ENCODE measurements around the gene SIN3A. TPM values are rescaled to one million over a fixed set of nuclear protein-coding genes. Genes with fewer than 3 reads are reported as not detected.
"Not testable (repeated sequence)": the region's sequence is repeated elsewhere in the genome, so short reads cannot be mapped to it uniquely, and the experiment has no call there.

Gene SIN3A
- total RNA-seq, 1 donor from 2014 or later, result 93.6 TPM

DNA sequence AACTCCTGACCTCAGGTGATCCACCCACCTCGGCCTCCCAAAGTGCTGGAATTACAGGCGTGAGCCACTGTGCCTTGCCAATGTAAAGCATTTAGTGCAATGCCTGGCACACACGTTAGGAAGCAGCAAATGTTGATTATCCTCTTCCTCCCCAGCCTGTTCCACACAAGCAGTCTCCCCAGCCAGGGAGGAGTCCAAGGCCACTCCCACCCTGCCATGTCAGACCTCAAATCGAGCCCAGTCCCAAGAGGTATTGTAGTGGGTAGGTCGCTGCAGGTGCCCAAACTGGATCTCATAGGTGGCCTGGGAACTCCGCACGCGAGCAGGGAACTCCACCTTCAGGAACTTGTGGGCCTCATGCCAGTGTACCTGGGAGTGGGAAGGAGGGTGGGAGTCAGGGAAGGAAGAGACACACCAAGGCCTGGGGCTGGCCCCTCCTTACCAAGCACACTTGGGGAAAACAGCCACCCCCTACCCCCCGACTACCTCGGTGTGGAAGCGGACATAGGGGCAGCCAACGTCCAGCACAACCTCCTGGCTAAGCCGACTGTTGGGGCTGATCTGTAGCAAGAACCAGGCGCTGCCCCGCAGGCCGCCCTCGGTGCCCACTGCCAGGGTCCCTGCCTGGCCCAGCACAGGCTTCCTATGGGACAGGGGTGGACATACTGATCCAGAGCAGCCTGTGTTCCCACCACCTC lies 93.4 kb downstream of the SIN3A start:
- DNase-seq (ENCODE audit: low spot score), result no peak

DNA sequence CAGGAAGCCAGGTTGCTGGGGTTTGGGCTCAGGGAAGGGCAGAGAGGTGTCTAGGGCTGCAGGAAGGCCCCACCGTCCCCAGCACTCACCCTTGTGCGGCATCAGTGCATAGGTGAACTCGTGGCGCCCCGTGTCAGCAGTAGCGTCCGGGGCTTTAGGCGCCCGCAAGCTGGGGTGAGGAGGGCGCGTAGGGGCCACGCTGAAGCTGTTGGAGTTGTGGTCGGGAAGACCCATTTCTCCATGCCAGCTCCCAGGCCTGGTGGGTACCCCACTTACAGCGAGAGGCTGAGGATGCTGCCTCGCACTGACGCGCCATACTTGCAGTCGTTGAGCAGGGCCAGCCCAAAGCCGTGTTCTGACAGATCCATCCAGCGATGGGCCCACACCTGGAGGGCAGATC lies 95.0 kb downstream of the SIN3A start:
- no peak for DNase-seq (ENCODE audit: low spot score)

DNA sequence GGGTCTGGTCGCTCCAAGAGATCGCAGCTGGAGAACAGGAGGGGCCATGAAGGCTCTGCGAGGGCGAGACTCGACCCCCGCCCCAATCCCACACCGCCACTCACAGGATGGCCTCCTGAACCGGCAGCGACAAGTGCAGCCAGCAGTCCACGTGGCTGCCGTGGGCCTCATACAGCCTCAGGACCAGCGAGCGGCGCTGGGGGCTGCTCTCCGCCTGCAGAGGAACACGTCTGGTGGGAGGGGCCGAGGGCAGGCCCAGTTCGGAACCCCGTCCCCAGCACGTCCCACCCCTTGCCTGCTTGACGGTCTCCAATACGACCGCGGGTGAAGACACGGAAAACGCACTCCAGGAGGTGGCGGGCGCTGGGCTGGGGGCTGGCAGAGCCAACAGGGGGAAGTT lies 95.5 kb downstream of the SIN3A start:
- no peak for DNase-seq (ENCODE audit: low spot score)

DNA sequence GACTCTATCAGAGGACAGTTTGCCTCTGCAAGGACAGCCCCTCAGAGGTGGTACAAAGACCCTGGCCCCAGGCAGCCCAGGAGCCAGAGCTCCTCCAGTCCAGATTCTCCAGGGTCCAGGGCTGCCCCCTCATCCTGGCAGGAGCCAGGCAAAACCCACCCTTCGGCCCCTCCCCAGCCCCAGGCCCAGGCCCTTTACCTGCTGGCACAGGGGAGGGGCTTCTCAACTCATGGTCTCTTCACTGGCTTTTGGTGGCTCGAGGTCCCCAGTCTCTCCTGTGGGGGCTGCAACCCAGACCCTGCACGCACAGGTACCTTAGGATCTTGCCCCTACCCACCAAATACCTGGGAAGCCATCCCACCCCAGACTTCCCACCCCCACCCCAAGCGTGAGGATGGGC lies 96.1 kb downstream of the SIN3A start:
- no peak for DNase-seq (ENCODE audit: low spot score)

DNA sequence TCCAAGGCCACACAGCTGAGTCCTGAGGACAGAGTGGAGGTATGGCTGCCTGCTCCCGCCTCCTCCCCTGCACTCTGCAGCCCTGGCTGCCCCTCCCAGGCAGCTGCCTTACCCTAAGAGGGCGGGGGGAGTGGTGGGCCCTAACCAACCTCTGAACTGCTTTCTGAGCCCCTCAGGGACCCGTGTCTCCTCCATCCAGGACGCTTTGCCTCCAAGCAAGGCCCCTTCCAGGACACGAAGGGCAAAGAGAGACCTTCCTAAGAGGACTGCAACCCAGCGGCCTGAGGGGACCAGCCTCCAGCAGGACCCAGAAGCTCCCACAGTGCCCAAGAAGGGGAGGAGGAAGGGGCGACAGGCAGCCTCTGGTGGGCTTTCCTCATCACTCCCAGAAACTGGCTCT lies 97.0 kb downstream of the SIN3A start:
- no peak for DNase-seq (ENCODE audit: low spot score)

DNA sequence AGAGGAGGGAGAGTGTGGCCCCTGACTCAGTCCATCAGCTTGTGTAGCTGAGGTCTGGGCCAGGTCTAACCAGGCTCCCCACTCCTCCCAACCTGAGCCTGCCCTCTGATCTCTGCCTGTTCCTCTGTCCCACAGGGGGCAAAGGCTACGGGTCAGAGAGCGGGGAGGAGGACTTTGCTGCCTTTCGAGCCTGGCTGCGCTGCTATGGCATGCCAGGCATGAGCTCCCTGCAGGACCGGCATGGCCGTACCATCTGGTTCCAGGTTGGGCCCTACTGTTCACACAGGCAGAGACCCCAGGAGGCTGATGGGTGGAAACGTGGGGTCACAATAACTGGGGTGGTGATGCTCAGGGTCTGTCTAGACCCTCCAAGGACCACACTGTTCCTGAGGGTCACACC lies 97.9 kb downstream of the SIN3A start:
- DNase-seq (ENCODE audit: low spot score), result no peak

DNA sequence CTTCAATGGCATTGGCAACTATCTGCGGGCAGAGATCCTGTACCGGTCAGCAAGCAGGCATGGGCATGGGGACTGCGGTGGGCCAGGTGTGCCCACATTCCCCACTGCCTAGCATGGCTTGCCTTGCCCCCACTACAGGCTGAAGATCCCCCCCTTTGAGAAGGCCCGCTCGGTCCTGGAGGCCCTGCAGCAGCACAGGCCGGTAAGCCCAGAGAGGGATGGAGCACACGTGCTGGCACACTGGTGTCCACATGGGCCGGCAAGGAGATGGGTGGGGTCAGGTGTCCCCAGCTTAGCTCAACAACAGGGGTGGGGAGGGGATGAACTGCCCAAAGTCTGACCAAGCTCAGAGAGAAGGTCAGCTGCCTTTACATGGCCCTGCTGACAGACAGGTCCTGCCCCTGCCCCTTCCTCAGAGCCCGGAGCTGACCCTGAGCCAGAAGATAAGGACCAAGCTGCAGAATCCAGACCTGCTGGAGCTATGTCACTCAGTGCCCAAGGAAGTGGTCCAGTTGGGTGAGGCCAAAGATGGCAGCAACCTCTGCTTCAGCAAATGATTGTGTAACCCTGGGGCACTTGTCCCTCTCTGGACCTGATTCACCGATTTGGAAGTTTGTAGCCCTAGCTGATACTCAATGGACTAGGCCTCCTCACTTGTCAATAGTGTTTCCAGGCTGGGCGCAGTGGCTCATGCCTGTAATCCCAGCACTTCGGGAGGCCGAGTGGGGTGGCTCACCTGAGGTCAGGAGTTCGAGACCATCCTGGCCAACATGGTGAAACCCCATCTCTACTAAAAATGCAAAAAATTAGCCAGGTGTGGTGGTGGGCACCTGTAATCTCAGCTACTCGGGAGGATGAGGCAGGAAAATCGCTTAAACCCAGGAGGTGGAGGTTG lies 99.1 kb downstream of the SIN3A start:
- no peak for DNase-seq (ENCODE audit: low spot score)

DNA sequence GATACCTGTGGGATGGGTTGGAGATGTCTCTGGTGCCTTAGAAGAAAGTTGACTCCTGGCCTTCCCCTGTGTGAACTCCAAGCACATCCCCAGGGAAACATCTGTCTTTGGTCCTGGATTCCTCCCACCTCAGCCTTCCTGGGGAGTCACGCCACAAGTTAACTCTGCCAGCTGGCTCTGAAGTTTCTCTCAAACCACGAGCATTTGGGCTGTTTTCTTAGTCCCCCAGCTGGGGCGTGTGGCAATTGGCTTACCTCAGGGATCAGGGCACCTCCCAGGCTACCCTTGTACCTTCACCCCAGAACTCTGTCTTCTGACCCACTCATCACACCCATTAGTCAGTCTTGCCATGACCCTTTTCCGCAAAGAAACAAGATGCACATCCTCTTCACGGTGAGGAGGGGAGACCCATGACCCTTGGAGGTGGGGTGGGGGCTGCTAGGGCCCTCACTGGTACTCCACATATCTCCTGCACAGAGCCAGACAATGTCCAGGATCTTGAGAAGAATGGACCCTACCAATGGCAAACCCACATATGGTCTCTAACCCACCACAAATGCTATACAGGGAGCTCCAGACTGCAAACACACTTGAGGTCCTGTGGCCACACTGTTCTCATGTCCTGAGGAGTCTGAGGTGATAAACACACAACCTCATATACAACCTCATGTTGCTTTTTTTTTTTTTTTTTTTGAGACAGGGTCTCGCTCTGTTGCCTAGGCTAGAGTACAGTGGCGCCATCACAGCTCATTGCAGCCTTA lies 100.7 kb downstream of the SIN3A start:
- DNase-seq (ENCODE audit: low spot score), result no peak

DNA sequence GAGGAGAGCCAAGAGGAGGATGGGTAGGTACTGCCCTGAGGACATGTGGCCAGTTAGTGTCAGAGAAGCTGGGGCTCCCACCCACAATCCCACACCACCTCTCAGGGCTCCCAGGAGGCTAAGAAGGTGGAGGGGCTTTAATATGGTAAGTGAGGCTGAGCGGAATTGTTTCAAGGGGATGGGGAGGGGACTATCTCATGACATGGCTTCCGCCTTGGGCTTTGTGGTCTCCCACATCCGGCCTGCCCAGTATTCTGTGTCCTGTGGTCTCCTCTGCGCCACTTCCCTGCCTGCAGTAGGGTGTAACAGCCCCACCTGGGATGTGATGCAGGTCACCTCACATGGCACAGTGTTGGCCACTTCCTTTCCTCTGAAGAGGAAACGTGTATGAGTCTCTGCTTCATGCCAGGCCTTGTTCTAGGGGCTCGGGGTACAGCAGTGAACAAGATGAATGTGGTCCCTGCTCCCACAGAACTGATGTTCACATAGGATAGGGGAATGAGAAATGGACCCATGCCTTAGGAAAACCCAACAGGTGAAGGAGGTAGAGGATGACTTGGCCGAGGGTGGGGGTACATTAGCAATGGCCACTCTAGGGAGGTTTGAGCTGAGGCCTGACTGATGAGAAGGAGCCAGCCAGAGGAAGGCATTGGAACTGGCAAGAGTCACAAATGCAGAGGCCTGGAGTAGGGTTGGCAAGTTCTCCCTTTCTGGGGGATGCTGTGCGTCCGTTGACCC lies 101.5 kb downstream of the SIN3A start:
- DNase-seq (ENCODE audit: low spot score), result peak; percentile 56

DNA sequence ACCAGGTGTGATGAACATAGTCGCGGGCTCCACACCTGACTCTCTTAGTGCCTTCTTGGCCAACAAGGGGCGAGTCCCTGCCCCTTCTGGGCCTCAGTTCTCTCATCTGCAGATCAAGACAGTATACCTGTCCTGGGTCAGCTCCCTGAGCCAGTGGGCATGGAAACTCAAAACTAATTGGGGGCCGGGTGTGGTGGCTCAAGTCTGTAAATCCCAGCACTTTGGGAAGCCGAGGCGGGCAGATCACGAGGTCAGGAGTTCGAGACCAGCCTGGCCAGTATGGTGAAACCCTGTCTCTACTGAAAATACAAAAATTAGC lies 102.2 kb downstream of the SIN3A start:
- not testable (repeated sequence) for DNase-seq (ENCODE audit: low spot score)

DNA sequence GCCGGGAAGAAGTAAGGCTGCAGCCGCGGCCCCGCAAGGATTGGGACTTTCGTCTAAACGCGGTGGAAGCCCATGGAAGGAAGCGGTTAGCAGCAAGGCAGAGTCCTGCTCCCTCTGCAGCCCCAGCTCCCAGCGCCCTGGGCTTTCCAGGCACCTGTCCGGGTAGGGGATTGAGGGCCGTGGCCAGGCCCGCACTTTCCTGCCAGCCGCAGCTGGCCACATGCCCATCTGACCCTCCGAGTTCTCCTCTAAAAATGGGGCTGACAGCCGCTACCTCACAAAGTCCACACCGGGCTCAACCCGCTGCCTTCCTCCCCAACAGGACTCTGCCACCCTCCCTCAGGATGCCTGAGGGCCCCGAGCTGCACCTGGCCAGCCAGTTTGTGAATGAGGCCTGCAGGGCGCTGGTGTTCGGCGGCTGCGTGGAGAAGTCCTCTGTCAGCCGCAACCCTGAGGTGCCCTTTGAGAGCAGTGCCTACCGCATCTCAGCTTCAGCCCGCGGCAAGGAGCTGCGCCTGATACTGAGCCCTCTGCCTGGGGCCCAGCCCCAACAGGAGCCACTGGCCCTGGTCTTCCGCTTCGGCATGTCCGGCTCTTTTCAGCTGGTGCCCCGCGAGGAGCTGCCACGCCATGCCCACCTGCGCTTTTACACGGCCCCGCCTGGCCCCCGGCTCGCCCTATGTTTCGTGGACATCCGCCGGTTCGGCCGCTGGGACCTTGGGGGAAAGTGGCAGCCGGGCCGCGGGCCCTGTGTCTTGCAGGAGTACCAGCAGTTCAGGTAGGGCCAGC lies 102.7 kb downstream of the SIN3A start:
- DNase-seq (ENCODE audit: low spot score), result no peak

DNA sequence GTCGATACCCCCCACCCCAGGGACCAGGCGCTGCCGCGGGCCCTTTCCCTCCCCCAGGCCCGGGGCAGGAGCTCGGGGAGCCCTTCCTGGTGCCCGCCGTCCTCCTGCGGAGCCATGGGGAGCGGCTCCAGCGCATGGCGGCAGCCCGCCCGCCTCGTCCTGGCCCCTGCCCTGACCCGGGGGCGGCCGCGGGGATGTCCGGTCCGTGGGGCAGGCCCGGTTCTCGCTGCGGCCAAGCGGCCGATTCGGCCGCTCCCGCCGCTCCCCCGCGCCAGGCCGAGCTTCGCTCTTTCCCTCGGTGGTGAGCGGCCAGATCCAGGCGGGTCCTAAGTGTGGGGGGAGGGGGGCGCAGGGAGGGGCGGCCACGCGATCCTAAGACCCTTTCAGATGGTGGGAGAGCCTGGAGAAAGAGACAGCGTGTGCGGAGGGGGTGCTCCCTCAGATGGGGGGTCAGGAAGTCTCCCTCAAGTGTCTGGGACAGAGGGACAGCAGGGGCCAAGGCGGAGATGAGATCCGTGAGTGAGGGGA lies 103.4 kb downstream of the SIN3A start:
- DNase-seq (ENCODE audit: low spot score), result no peak

DNA sequence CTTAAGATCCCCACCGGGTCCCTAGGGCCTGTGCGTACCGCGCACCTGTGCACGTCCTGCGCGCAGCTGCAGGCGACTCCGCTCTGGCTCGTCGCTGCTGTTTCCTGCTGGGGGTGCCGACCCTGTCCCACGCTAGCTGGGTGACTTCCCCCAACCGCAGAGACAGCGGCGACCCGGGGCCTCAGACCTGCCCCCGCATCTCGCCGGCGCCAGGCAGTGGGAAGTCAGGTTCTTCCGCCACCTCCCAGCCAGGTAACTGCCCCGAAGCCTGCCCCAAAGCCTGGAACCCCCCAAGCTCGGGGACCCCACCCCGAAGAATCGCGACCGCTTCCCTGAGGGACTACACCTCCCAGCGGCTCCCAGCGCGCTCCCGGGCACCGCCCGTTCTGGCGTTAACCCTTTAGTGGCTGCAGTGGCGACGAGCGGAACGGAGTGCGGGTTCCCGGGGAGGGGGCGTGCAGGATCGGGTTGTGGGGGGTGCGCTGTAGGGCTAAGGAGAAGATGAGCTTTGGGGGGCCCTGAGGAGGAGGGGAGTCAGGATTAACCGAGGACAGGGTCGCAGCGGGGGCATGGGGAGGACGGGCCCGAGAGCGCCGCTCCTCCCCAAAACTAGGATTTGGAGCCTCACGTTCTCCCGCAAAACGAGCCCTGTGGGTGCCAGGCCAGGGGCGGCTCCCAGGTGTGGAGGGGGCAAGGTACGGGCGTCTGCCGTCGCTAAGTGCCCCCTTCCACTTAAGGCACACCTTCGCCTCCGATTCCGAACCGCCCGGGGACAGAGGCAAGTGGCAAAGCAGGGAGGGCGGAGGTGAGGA lies 104.1 kb downstream of the SIN3A start:
- peak; percentile 71 for DNase-seq (ENCODE audit: low spot score)

DNA sequence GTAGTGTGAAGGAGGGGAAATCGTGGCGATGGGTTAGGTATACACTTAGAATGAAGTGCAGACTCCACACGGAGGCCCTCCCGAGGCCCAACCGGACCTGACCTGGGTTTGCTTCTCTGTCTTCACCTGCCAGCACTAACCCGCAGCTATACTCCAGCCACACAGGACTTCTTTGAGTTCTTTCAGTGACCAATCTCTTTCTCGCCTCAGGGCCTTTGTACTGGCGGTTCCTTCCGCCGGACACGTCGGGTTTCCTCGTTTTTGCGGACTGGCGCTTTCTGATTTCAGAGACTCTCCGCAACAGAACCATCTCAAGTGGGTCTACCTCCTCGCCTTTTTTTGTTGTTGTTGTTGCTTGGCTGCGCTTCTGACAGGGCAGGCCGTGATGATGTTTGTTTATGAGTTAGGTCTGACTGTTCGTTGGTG lies 104.7 kb downstream of the SIN3A start, which contains the start of gene NEIL1:
TSS of gene NEIL1 (plus strand) at position 244 of the 426 bp plus-strand sequence. CDS start 1,867 bp downstream, outside the sequence.
- DNase-seq (ENCODE audit: low spot score), result no peak

DNA sequence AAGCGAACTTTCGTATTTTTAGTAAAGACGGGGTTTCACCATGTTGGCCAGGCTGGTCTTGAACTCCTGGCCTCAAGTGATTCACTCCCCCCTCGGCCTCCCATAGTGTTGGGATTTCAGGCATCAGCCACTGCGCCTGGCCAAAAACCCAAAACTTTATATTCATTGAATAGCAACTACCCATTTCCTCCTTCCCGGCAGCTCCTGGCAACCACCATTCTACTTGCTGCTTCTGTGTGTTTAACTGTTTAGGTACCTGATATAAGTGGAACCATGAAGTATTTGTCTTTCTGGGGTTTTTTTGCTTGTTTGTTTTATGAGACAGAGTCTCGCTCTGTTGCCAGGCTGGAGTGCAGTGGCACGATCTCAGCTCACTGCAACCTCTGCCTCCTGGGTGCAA lies 107.5 kb downstream of the SIN3A start:
- not testable (repeated sequence) for DNase-seq (ENCODE audit: low spot score)

DNA sequence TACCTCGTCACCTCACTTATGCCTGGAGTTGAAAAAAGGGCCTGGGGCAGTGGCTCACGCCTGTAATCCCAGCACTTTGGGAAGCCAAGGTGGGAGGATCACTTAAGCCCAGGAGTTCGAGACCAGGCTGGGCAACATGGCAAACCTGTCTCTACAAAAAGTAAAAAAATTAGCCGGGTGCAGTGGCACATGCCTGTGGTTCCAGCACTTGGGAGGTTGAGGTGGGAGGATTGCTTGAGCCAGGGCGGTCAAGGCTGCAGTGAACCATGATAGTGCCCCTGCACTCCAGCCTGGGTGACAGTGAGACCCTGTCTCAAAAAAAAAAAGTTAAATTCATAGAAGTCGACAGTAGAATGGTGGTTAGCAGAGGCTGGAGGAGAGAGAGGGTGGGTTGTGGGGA lies 109.3 kb downstream of the SIN3A start:
- no peak for DNase-seq (ENCODE audit: low spot score)

DNA sequence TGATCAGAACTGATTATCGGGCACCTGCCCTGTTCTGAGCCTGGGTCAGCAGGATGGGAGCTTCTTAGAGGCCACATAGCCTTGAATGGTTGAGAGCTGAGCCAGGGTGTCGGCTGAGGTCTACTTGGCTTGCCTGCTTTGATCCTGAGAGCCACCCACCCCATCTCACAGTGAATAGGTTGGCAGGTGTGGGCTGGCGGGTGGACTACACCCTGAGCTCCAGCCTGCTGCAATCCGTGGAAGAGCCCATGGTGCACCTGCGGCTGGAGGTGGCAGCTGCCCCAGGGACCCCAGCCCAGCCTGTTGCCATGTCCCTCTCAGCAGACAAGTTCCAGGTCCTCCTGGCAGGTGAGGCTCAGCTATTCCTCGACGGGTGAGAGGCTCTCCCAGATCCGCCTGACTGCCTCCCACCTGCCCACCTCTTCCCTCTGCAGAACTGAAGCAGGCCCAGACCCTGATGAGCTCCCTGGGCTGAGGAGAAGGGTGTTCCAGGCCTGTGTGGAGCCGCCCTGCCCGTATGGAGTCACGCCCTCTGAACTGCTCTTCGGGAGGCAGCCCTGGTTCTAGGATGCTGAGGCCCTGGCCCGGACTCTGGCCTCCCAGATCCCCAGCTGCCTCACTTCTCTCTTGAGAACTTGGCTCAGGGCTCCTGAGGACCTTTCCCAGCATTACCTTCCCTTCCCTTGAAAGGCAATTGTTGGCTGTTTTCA lies 111.8 kb downstream of the SIN3A start:
- no peak for DNase-seq (ENCODE audit: low spot score)

DNA sequence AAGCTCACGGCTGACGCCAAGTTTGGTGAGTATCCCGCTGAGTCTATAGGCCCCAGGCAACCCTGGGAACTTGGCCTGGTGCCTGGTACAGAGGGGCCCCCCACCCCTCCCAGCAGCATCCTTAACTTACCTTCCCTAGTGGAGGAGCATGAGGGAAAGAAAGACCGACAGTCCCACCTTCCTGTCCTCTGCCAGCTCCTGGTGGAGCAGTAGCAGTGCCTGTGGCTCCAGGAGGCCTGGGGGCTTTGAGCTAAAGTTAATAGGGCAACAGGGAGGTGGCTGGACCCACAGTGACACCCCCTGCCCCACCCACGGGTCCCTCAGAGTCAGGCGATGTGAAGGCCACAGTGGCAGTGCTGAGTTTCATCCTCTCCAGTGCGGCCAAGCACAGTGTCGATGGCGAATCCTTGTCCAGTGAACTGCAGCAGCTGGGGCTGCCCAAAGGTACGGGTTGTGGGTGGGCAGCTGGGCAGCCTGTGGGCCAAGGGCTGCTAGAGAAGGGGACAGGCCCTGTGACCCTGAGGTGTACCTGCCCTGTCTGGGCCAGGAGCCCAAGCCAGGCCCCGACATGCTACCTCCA lies 112.7 kb downstream of the SIN3A start:
- no peak for DNase-seq (ENCODE audit: low spot score)

All from ureter (tissue), 1 donor.